Activated CD4-positive, CD25-positive, alpha-beta regulatory T cell treated with anti-CD3 and anti-CD28 coated beads, Interleukin-2, amount 50 U/mL, for 72 hours (primary cell): ENCODE data around the gene MS4A18.

Source experiments
- DNase-seq: peaks from one replicate; pipeline ENCODE4 v3.0.0; 2021

The MS4A18 gene

GRCh38 chr11:60769273-60769672, 44.8 kb downstream of the MS4A18 start:
- no peak for DNase-seq

GRCh38 chr11:60769811-60770210, 45.3 kb downstream of the MS4A18 start:
- DNase-seq = peak; percentile 27

- no peak for DNase-seq
These were observed 46.6 kb downstream of the MS4A18 start for GRCh38 chr11:60771146-60771545.

GRCh38 chr11:60771879-60772525, 47.5 kb downstream of the MS4A18 start:
- DNase-seq = no peak

DNA sequence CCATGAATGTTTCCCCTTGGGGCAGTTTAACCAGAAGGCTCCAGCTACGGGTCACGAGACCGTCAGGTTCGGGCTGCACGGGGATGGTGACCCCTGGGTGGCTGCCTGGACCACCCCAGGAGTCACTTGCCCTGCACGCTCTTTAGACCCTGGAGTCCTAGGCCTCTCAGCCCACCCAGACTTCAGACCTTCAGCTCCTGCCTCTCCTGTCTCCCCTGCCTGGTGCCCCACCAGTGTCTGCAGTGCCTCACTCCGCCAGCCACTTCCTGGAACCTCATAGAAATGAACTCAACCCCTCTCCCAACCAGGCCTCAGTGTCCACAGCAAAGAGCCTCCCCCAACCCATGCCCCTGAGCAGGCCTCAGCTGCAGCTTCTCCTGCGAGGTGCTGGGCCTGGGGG, 48.1 kb downstream of the MS4A18 start:
- no peak for DNase-seq

GRCh38 chr11:60774726-60775125, 50.2 kb downstream of the MS4A18 start:
- DNase-seq = no peak

DNA sequence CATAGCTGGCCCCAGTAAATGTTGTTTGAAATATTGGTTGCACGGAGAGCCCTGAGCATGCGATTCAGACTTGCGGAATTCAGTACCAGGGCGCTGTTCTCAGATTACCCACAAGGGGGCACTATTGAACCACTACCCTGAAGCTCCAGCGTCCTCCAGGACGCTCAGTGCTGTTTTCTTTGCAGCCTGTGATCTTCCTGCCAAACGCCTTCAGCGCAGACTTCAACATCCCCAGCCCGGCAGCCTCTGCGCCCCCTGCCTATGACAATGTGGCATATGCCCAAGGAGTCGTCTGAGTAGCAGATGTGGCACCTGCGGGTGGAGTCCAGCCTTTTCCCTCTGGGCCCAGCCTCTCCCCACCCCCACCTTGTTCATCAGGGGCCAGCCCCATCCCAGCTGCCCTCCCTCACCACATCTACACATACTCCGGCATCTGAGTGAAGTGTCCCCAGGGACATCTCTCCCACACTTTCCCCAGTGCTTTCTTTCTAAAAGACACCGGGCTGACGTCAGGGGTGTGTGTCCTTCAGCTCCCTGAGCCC, 51.0 kb downstream of the MS4A18 start:
- peak; percentile 79 for DNase-seq

DNA sequence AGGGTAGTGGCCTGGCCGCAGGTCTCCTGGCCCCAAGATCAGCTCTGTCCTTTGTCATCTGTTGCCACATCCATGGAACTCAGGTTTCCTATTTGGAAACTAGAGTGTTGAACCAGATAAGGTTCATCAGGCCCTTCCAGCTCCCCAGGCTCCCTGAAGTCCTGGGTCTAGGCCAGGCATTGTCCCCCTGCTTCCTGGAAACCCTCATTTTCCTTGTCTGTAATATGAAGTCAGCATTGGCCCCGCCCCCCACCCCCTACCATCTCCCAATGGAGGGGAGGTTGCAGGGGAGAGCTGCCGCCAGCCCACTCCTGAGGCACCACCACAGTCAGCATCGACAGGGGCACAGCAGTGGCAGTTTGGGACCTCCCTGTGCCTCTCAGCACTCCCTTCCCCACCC, 51.6 kb downstream of the MS4A18 start:
- no peak for DNase-seq

DNA sequence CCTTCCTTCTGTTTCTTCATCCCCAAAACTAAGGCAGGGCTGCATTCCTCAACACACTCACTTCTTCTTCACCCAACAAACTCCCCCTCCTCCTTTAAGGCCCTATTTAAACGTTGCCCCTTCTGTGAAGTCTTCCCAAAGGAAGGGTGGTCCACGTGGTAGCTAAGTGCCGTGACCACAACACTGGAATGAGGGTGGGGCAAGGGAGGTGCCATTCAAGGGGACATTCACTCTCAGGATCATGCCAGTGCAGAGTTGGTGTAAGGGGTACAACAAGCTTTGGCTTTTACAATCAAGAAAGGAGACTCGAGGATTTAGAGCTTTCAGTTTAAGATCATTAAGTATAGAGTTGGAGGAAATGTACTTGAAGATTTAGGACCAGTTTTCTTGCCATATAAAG, 52.6 kb downstream of the MS4A18 start:
- no peak for DNase-seq

DNA sequence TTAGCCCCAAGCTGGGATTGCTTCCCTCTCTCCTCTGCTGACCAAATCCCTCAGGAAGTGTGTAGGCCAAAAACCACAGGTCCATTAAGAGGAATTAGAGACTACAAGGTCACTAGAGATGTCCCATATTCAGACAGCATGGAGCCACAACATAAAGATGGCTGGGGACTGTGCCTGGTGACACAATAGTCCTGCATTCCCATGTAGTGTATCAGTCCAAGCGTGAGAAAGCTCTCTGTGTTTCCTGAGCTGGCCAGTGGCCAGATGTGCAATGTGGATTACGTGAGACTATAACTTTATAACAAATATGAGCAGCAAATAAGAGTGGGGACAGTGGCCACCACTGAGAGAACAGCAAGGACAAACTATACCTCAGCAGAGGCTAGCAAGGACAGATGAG, 53.1 kb downstream of the MS4A18 start:
- DNase-seq = no peak

- DNase-seq = no peak
These were observed 55.5 kb downstream of the MS4A18 start for GRCh38 chr11:60780065-60780464.

GRCh38 chr11:60780774-60781173, 56.3 kb downstream of the MS4A18 start:
- no peak for DNase-seq

DNA sequence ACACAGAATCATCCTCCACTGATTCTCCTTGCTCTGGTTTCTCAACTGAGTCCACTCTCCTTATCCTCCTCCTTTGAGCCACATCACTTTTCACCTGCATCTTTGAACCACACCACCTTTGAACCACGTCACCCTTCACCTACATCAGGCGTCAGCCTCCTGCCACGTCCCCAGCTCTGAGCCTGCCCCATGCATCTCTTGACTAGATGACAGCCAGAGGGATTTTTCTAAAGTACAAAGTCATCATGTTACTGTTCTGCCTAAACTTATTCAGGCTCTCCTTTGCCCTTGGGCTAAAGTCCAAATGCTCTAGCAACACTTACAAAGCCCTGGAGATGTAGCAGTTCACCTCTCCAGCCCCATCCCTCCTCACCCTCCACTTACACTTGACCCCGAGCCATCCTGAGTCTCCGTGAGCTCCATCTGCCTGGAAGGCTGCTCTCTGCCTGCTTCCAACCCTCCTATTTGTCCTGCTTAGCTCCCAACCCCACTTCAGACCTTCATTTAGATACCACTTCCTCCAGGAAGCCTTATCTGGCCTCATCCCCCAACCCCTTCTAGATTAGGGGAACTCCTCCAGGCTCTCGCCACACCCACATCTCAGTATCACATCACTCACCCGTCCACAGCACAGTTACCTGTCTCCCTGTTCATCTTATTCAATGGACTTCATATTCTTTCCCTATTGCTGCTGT, 56.9 kb downstream of the MS4A18 start:
- no peak for DNase-seq

DNA sequence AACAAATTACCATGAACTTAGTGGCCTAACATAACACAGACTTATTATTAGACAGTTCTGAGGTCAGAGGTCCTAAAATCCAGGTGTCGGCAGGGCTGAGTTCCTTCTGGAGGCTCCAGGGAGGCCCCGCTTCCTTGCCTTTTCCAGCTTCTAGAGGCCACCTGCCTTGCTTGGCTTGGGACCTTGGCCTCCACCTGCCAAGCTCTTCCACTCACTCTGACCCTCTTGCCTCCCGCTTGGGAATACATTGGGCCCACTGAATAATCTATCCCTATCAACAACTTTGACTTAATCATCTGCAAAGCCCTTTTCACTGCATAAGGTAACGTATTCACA, 57.4 kb downstream of the MS4A18 start:
- DNase-seq = no peak

DNA sequence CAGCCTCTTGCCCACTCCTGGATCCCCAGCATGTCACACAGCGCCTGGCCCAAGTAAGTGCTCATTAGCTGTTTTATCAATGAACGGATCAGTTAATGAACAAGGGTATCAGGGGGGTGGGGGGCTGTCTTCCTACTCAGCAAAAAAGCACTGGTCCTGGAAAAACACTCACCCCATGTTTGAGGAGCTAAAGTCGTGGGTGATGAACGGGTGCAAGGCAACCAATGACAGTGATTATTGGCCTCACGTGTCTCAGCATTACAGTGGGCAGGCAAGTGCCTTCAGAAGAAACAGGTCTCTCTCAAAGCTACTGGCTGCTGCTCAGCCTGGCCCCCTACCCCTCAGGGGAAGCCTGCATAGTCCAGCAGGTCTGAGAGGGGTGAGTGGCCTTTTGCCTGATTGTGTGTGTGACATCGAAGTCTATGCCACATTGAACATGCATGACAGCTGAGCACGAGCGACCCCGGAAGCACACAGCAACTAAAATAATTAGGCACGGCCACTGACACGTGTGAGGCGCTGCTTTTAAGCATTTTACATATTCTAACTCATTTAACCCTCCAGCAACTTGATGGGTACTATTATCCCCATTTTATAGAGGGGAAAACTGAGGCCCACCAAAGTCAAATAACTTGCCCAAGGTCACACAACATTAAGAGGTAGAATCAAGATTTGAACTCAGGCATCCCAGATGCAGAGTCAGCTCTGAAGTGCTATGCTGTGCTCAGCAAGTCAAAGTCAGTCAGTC, 58.0 kb downstream of the MS4A18 start:
- no peak for DNase-seq

DNA sequence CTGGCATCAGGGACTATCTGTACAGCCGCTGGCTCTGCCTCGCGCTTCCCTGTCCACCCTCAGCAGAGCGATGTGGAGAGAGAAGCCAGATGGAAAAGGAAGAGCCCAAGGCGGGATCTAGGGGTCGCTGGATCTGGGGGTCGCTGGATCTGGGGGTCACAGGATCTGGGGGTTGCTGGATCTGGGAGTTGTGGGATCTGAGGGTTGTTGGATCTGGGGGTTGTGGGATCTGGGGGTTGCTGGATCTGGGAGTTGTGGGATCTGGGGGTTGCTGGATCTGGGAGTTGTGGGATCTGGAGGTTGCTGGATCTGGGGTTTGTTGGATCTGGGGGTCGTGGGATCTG, 58.6 kb downstream of the MS4A18 start:
- DNase-seq = no peak

DNA sequence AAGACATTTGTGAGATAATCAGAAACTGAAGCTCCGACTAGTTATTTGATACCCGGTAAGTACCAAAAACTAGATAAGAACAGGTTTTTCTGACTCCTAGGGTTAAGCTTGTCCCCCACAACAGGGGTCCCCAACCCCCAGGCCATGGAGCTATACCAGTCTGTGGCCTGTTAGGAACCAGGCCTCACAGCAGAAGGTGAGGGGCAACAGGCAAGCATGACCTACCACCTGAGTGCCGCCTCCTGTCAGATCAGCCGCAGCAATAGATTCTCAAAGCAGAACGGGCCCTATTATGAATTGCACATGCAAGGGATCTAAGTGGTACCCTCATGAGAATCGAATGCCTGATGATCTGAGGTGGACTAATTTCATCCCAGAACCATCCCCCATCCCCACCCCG, 59.4 kb downstream of the MS4A18 start:
- DNase-seq = no peak

DNA sequence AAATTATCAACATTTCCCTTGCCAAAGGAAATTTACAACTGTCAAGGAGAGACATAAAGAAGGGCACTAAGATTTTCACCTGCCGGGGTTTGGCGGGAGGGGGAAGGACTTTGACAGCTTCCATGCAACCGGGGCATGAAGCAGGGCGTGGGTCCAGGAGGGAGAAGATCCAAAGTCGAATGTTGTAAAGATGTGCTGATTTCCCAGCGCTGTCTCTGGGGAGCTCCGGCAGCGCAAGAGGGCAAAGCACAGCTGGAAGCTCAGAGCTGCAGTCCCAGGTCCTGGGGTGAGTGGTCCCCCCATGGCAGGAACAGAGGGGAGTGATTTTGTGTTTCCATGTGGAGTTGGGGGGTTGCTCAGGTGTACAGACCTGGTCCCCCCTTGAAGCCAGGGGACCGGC, 60.6 kb downstream of the MS4A18 start, which contains the start of gene MS4A10:
Gene MS4A10, plus strand, starts transcription at position 198 of the 400 bp plus-strand sequence. CDS start 5,003 bp downstream, outside the sequence.
- no peak for DNase-seq

- DNase-seq = no peak
These were observed 61.4 kb downstream of the MS4A18 start for GRCh38 chr11:60785806-60786361.

GRCh38 chr11:60786811-60787567, 62.5 kb downstream of the MS4A18 start:
- no peak for DNase-seq

GRCh38 chr11:60788401-60789125, 64.0 kb downstream of the MS4A18 start:
- DNase-seq = no peak

DNA sequence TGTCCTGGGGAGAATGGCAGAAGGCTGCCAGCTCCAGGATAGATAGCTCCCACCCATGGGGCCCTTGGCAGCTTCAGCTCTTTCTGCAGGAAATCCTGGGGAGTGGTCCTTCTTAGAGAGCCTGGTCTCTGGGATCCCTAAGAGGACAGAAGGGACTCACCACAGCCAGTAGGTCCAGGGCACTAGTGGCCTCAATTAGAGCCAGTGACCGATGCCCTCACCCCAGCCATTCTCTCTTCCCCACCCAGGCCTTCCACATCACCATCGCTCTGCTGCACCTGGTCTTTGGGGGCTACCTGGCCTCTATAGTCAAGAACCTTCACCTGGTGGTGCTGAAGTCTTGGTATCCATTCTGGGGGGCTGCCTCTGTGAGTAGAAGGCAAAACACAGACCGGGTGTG, 66.2 kb downstream of the MS4A18 start:
- DNase-seq = no peak
